ENCODE measurements around the gene PTCSC3.

DNA sequence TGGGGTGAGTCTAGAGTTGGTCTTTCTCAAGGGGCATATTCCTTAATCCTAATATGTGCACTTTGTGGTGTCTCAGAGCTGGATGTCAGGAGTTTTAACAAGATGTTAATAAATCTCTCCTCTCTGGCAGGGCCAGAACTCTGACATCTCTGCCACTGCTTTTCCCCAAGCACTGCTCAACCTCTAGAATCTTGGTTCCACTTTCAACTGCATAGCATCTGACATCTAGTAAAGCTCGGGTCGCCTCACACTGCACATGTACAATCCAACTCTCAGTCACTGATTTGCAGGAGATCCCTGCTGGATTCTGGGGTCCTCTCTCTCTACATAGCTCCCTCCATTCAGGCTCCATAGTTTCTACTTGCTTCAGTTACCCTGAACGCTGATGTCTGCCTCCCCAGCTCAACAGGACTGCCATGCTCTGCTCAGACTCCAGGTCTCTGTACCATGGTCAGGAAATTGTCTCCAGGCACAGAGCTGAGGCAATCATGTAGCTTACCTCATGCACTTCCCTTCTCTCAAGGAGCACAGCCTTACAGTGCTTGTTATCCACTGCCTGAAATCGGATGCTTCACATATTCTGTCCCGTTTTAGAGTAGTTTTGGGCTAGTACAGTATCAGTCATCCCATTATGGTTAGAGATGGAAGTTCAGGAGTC, 1.6 kb downstream of the PTCSC3 start:
- TF ChIP-seq SUZ12 (IDR thresholded peaks at IDR 0.05; ENCODE audit: extremely low read depth, insufficient read depth, insufficient read length) (no peak), ZNF274 (IDR thresholded peaks at IDR 0.05; ENCODE audit: low read depth, low read length) (no peak)
